Suppressor macrophage (primary cell): Measurements from ENCODE around the gene CCDC12.

Source experiments
- DNase-seq, 4 experiments: peaks; one replicate each; pipeline ENCODE4 v3.0.0-alpha.2; 2020 to 2022

Gene CCDC12

DNA sequence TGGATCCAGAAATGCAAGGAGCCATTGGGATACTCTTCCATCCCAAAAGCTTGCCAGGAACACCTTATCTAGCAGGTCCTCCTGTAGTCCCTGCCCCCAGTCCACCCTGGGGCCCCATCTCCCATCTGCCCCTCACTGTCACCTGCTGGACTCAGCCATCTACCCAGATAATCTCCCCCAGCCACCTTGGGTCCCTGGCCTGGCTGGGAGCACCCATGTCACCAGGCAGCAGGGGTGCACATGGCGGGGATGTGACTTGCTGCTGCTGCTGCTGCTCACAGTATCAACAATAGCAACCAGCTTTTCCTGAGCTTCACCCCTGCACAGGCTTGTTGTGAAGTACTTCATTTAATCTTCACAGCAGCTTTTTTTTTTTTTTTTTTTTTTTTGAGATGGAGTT, 86.4 kb downstream of the CCDC12 start:
- DNase-seq = no peak

DNA sequence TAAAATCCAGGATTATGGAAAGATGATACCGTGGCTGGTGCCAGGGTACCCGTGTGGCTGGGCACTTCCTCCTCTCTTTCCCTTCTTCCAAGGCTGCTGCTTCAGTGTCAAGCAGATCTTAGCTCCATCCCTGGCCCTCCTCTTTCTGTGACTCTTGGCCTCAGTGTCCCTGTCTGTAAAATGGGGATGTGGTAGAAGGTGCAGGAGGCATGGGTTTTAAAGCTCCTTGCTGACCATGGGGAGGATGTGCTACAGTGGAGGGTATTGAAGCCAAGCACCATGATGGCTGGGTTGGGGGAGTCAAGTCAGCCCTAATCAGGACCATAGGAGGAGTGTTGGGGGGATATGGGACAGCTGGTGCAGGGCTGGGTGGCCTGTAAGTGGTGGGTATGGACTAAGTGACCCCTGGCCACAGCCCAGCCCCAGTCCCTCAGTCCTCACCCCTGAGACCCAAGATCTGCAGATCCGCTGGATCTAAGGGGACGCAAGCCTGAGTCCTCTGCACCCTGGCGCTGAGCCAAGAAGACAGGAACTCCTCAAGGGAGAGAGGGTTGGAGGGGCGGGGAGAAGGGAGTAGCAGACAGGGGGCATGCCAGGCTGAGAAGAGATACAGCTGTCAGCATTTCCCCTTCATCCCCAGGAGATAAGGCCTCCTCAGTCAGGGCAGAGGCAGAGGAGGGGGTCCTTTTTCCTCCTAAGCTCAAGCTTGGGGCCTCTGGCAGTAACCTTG, 87.0 kb downstream of the CCDC12 start:
- DNase-seq = peak in 1 of 4 experiments; percentile 32

DNA sequence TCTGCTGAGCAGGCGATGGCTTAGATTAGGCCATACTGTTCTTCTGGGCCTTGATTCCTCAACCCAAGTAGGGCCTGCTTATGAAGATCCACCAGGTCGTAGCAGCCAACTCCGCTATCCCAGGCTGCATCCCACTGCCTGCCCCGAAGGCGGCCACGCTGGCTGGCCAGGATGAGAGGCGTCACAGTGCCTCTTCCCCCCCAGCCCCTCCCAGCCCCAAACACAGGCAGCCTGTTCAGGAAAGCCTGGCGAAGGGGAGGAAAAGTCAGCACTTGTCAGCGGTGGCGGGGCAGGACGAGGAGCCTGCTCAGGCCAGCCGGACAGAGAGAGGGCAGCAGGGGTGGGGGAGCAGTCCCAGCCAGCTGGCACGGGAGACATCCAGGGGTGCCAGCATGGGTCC, 87.8 kb downstream of the CCDC12 start:
- no peak for DNase-seq

DNA sequence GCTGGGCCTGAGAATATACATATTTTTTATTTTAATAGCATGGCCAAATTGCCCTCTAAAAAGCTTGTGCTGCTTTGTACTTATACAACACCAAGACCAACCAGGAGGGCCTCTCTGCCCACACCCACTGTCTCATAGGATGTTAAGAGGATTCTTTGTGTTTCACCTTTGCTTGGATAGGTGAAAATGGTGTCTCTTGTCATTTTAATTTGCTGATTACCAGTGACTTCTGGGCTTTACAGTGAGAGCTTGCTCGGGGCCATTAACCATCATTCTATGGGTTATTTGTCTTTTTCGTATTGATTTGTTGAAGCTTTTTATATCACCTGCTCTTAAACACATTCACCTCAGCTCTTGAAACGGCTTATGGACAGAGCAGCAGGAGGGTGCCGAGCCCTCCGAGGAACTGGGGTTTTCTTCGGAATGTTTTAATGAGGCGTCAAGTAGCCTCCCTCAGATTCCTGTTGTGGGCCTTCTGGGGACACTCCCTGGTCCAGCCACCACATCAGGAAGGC, 88.5 kb downstream of the CCDC12 start:
- no peak for DNase-seq

DNA sequence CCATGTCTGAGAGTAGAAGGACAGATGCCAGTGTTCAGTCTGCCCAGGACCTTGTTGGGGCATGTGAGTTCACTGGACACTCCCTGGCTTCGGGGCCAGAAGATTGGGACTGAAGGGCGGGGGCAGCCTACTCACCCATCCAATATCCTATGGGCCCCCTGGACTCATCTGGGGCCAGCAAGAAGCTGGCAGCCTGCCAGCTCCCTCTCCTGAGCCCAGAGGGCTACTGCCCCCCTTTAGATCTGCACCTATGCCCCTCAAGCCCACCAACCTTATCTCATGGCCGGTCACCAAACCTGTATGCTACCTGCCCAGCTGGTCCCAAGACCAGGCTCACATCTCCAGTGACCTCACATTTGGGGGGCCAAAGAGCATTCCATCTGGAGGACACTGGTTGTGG, 90.9 kb downstream of the CCDC12 start:
- no peak for DNase-seq

DNA sequence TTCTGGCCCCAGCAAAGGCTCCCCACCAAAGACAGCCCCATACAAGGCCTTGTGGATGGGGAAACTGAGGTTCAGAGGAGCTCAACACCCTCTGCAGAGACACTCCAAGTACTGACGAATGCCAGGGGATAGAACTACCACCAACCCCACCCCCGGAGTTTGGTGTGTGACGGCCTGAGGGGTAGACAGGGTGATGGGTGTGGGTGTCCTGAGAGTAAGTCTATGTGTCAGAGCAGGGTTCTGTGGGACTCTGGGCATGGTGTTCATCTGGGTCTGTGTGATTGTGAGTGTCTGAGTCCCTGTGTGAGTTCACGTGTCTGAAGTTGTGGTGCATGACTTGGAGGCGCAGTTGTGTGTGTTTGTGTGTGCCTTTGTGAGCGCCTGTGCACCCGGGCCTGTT, 91.6 kb downstream of the CCDC12 start:
- DNase-seq = no peak

DNA sequence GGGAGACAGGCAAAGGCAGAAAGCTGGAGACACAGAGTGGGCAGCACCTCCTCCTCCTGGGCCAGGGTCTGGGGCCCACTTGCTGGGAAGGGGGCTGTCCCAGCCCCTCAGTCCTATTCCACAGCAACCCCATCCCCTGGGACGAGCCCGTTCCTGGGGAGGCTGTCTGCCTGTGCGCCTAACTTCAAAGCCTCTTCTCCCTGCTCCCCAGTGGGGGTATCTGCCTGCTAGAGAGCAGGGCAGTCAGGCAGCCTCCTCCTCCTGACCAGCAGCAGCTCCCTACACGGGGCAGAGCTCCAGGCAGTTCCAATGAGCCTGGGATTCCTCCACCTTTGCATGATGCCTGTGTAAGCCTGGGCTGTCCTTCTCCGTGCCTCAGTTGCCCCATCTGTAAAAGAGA, 92.1 kb downstream of the CCDC12 start:
- no peak for DNase-seq

DNA sequence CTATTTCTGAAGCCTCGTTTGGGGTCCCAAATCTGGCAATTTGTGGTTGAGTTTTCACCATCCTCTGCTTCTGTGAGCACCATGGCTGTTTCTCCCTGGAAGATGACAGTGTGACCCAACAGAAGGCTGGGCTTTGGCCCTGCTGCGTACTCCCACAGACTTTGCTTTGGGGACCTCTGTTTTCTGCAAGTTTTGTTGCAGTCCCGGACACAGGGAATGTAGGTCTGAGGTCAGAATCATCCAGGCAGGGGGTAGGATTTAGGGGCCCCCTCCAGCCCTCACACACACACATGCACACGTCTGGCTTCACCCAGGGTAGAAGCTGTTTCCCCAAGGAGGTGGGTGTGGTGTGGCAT, 92.7 kb downstream of the CCDC12 start:
- DNase-seq = no peak

DNA sequence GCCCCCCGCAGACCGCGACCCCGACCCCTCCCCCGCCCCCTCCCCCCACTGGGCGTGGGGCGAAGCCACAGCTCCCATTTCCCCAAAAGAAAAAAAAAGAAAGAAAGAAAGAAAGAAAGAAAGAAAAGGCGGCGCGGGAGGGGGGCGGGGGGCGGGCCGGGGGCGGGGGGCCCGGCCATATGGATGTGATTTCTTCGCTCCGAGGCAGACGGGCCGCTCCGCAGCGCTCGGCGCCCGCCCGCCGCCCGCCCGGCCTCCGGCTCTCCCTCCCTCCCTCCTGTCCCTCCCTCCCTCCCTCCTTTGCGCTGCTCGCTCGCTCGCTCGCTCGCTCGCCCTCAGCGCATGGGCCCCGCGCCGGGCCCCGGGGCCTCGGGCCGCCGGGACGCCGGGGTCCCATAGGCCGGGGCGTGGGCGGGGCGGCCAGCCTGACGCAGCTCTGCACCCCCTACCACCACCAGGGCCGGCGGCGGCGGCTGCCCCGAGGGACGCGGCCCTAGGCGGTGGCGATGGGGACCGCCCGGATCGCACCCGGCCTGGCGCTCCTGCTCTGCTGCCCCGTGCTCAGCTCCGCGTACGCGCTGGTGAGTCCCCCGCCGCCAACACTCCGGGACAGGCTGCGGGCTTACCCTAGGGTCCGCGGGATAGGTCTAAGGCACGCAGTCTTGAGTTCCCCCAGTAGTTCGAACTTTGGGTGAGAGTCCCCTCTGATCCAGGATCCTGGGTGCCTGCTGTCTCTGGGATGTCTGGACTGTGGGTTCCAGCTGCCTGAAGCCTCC, 93.3 kb downstream of the CCDC12 start:
- DNase-seq = peak in 2 of 4 experiments; percentile 31 to 43

DNA sequence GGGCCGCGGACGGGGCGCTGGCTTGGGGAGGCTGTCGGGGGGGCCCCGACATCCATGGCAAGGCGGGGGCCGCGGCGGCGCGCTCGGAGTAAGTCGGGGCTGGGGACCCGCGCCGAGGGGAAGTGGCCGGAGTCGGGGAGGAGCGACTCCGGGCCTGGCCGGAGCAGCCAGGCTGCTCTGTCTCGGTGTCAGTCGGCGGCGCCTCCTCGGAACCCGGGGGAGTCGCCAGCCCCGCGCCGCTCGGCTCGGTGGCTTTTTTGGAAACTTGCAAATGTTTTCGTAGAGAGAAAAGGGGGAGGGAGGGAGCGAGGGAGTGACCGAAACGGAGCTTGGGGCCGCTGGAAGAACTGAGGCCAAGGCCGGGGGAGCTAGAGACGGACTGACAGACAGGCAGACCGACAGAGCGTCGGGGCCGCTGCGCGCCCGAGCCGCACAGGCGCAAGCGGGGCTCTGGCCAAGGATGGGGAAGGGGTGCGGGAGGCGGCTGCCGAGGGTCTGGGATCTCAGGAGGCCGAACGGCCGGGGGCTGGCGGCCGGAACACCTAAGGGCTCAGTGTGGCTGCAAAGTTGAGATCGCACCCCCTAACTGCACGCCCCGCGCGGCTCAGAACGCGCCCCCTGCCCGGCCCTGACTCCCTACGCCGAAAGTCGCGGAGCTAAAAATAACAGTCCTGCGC, 94.0 kb downstream of the CCDC12 start:
- DNase-seq = peak in 3 of 4 experiments; percentile 19 to 57 (median 48)

DNA sequence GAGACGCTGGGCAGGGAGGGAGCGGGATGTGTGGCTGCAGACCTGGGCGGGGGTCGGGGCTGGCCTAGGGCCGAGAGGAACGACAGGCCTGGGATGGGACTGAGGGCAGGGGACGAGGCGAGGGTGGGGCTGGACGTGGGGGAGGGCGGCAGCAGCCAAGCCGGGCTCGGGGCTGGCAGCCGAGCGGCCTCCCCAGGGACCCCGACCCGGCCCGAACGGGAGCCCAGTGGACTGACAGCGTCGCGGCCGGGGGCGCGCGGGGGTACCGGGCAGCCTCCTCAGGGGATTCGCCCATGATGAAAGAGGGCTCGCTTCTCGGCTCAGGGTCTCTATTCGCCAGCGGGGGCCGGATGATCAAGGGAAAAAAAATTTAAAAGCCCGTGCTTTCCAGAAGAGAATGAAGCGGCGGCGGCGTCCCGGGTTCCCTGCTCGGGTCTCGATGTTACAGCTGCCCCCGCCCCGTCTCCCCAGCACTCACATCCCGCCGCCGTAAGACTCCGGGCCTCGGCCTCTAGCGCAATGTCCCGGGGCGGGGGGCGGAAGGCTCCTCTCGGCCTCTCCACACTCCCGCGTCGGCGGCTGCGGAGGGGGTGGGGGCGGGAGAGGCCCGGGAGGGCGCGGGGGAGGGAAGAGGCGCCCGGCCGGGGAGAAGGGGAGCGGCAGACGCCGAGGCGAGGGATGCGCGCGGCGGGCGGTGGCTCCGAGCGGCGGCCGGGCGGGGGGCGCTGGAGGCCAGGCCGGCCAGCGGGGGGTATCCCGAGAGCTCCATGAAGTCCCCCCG, 94.8 kb downstream of the CCDC12 start:
- DNase-seq = peak in 2 of 4 experiments; percentile 21 to 33

DNA sequence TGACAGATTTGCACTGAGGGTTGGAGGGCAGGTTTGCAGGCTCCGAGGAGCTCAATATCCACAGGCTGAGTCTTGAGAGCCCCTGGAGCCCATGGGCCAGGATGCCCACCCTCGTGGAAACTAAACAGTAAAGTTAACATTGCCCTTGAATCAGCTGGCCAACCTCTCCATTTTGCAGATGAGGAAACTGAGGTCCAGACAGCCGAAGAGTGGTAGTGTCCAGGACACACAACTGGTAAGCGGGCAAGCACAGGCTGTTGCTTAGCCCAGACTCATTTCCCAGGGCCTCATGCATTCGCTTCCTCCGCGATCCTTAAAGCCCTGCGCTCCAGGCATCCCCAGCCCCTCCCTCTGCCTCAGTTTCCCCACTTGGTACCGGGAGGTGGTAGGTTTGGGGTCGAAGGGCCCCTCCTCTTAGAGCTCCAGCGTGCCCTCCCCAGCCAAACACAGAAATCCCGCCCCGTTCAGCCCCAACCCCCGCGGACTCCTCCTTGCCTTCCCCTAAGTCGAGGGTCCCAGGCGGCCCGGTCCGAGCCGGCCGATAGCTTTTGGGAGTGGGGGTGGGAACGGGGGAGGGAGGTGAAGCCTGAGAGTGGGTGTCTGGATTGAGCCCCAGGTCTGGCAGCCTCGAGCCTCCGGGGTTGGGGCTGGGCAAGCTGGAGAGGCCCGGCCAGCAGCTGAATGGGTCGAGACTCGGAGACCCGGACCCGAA, 95.5 kb downstream of the CCDC12 start:
- DNase-seq = no peak

DNA sequence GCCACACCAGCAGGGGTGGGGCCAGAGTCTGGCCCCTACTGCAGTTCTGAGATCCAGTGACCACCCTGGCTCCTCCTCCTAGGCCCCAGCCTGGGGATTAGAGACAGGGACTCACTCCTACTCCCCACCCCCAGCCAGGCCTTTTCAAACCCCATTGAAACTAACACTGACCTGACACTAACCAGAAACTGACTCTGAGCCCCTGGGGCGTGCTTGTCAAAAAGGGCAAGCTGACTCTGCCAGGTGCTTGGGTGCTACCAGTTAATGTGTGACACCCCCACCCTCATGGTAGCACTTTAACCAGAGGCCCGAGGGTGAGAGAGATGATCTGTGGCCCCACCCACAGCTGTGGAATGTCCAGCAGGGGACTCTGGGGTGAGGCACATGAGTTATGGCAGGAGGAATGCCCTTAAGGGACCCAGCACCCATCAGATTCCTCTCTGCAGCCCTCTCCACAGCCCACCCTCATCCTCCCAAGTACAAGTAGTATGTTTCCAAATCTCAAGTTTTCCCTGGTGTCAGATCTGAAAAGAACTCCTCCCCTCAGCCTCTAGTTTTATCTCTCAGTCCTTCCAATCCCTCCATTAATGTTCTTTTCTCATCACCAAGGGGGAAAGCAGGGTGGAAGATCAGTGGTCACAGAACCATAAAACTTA, 97.6 kb downstream of the CCDC12 start:
- DNase-seq = no peak

DNA sequence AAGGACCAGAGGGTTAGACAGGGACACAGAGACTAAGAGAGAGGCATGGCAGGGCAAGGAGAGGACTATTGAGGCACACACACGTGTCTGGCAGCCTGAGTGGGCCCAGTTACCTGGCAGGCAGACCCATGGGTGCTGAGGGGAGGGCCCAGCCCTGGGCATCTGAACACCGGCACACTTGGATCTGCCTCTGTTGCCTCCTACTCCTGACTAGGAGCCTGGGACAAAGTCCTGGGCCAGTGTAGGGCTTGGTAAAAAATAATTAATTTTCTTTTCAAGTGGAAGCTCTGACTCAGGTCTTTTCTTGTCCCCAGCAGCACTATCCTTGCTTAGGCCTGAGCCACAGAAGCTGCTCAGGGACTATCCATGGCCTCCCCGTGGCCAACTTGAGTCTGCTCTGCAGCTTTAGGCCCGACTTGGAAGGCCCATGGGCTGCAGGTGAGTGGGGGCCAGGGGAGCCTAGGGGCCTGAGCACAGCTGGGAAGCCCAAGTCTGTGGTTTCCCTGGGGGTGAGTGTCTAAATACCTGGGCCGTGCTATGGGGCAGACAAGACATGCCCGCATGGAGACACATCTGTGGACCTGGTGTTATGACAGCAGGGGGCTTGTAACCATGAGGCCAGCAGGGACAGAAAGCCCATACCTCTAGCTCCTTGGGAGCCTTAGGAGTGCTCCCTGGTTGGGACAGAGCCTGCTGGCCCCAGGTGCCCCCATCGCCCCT, 99.0 kb downstream of the CCDC12 start, which contains the start of gene PTH1R:
PTH1R (plus strand) TSS at position 316 of the 720 bp plus-strand sequence. CDS start 5,839 bp downstream, outside the sequence.
- DNase-seq = no peak

DNA sequence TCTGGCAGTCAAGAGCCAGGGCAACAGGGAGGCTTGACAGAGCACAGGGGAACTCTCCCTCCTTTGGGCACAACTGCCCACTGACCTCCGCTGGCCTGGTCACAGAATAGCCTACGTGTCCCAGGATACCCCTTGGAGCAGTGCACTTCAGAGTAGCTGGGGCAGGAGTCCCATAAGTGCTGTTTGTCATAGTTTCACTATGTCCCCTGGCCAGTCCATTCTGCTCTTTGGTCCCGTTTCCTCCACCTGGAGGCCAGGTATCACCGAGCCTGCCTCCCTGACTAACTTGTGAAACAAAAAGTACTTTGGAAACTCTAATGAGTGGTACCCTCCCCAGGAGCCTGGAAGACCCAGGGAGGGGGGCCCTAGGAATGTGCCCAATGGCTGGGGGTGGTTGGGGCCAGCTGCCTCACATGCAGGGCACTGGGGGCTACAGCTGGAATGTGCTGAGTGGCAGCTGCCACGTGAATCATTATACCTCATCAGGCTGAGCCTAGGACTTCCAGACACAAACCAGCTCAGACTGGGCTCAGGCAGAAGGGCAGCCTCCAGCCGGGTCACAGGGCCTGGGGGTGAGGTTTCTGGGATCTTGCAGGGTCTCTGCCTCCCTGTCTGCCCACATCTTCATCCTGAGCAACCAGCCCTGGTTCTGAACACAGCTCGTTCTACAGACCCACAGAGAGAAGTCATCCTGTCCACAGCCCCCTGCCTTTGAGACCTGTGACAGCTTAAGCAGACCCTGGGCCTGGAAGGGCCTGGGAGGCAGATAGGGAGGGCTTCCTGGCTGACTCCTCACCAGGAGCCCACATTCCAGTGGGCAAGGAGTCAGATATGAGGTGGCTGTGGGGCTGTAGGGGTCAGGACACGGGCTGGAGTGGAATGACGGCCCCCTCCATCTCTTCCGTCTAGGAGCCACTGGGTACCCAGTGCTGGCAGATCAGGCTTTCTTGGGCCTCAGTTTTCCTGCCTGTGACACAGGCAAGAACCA, 99.9 kb downstream of the CCDC12 start:
- no peak for DNase-seq

DNA sequence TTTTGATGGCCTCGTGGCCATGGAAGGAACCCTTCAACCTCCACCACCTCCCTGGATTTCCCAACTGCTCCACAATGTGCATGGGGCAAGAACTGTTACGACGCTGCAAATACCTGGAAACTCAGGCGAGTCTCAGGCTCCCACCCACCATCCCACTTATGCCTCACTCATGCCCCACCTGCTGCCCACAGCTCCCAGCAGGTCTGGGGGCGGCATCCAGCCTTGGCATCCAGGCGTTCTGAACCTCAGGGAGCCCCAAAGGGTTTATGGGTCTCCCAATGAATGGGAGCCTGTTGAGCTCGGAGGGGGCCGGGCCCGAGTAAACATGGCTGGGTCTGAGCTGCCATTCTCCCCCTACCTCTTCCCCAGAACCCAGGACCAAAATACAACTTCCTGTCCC, 101.0 kb downstream of the CCDC12 start:
- no peak for DNase-seq

DNA sequence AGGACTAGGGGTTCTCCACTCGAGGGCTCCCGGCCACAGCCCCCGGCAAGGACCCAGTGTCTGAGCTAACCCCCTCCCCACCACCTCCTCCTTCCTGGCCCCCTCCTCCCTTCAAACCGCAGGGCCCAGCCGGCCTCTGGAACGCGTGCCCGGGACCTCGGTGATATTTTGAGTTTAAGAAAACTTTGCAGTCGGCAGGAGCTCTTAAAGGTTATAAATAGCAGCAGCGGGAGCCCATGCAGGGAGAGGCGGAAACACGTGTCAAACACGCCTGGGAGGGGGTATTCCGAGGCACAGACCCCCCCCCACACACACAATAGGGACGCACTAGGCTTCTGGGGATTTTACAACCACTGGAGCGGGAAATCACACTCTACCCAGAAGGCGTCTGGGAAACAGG, 102.1 kb downstream of the CCDC12 start:
- no peak for DNase-seq

DNA sequence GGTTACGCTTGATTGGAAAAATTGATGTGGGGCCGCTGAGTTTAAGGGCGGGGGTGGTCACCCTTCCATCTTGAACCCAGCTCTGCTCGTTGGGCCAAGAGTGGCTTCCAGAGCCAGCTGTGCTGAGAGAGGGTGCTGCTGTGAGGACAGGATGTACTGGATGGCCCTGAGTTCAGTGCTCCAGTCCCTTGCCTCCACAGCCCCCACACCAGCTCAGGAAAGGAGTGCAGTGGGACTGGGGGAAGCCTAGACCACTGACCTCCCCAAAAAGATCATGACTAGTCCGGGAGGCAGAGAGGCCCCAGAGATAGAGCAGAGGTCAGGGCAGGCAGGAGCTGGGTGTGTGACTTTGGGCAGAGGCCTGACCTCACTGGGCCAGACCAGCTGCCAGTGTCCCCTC, 103.0 kb downstream of the CCDC12 start:
- DNase-seq = no peak
